Measurements from ENCODE around the gene CHCT1. TPM values are rescaled to one million over a fixed set of nuclear protein-coding genes. Genes with fewer than 3 reads are reported as not detected.
"Not testable (repeated sequence)": the region's sequence is repeated elsewhere in the genome, so short reads cannot be mapped to it uniquely, and the experiment has no call there.

CHCT1 gene
- total RNA-seq, 1 donor from 2014 or later = not detected

DNA sequence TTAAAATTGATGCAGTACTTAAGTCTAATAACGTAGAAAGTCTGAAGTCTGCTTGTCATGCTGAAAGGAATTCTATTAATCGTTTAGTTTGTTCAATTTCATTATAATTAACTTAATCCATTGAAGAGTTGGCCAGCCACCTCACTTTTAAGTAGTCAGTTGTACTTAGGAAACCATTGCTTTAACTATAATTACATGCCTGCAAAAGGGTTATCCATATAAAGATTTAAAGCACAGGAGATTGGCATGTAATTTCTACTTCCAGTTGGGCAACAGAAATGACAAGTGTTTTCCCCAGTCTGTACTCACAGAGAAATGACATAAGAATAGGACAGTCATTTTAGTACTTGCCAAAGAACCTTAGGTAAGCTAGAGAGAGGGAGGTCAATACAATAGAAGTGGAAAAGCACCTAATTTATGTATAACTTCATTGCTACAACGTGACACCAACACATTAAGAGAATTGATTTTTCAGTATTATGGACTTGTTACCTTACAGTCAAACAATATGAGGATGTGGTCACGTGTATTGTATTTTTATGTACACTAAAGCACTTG is 26.7 kb upstream of the CHCT1 start:
- ATAC-seq (no peak), DNase-seq (ENCODE audit: low spot score) (no peak)
- intact Hi-C loops (cut with DNase I) = no loop called here

DNA sequence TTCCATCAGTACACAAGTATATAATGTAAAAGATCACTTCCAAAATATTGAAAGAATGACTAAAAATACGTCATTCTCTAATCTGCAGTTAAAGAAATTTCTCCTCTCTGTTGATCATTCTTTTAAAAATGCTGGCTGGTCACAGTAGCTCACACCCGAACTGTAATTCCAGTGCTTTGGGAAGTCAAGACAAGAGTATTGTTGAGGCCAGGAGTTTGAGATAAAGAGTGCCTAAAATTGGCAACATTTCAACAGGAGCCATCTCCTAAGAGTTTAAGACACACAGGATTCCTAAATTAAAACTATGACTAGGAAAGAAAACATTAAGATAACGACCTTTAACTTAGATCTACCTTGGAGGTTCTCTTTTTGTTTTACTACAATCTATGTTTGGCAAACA is 25.9 kb upstream of the CHCT1 start:
- DNase-seq (ENCODE audit: low spot score) (no peak), ATAC-seq (no peak)
- intact Hi-C loops (cut with DNase I) = no loop called here

- intact Hi-C loops (cut with DNase I) = no loop called here
- DNase-seq (ENCODE audit: low spot score) (no peak), ATAC-seq (no peak)
Observed at GRCh38 chr17:60398227-60398959, 23.9 kb upstream of the CHCT1 start.

GRCh38 chr17:60401819-60402218 is 20.5 kb upstream of the CHCT1 start:
- ATAC-seq (no peak), DNase-seq (ENCODE audit: low spot score) (no peak)
- intact Hi-C loops (cut with DNase I) = no loop called here

DNA sequence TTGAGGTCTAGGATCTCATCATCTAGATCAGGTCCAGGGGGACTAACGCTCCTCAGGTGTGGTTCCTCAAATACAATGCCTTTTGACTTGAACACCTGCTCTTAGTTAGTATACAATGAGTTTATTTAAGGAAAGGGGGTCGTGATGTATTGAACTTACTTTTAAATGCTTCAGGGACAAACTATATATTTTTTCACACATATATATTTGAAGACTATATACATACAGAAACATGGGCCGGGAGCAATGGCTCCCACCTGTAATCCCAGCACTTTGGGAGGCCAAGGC is 18.8 kb upstream of the CHCT1 start:
- no peak for DNase-seq (ENCODE audit: low spot score)
- intact Hi-C loops (cut with DNase I) = no loop called here
- ATAC-seq = no peak

GRCh38 chr17:60403962-60404361 is 18.3 kb upstream of the CHCT1 start:
- no peak for ATAC-seq

GRCh38 chr17:60406887-60407286 is 15.4 kb upstream of the CHCT1 start:
- ATAC-seq = no peak

More at GRCh38 chr17:60403962-60404361, 18.3 kb upstream of the CHCT1 start:
- DNase-seq (ENCODE audit: low spot score) = no peak
- intact Hi-C loops (cut with DNase I) = no loop called here

GRCh38 chr17:60410001-60410400 is 12.3 kb upstream of the CHCT1 start:
- no peak for DNase-seq (ENCODE audit: low spot score)
- ATAC-seq = no peak
- intact Hi-C loops (cut with DNase I) = no loop called here

More at GRCh38 chr17:60406887-60407286, 15.4 kb upstream of the CHCT1 start:
- intact Hi-C loops (cut with DNase I) = no loop called here
- no peak for DNase-seq (ENCODE audit: low spot score)

GRCh38 chr17:60412701-60413100 is 9.6 kb upstream of the CHCT1 start:
- no peak for DNase-seq (ENCODE audit: low spot score)
- no peak for ATAC-seq
- intact Hi-C loops (cut with DNase I) = no loop called here

- DNase-seq (ENCODE audit: low spot score) = no peak
- ATAC-seq = no peak
- intact Hi-C loops (cut with DNase I) = no loop called here
Observed at GRCh38 chr17:60415146-60415545, 7.1 kb upstream of the CHCT1 start.

- ATAC-seq (peak; percentile 54), DNase-seq (ENCODE audit: low spot score) (no peak)
- intact Hi-C loops (cut with DNase I) = no loop called here
Observed at GRCh38 chr17:60416368-60416925, 5.8 kb upstream of the CHCT1 start.

GRCh38 chr17:60419003-60419402 is 3.3 kb upstream of the CHCT1 start:
- intact Hi-C loops (cut with DNase I); ATAC-seq; DNase-seq (ENCODE audit: low spot score): not testable (repeated sequence)

GRCh38 chr17:60419875-60420274 is 2.4 kb upstream of the CHCT1 start:
- DNase-seq (ENCODE audit: low spot score); ATAC-seq; intact Hi-C loops (cut with DNase I): not testable (repeated sequence)

- intact Hi-C loops (cut with DNase I) = no loop called here
Observed at GRCh38 chr17:60421273-60422161, 772 bp upstream of the CHCT1 start.

GRCh38 chr17:60423865-60424264 is 1.6 kb downstream of the CHCT1 start:
- ATAC-seq (no peak), DNase-seq (ENCODE audit: low spot score) (no peak)
- intact Hi-C loops (cut with DNase I) = no loop called here

More at GRCh38 chr17:60421273-60422161, 772 bp upstream of the CHCT1 start:
- ATAC-seq = peak; percentile 95
- peak; percentile 85 for DNase-seq (ENCODE audit: low spot score)

DNA sequence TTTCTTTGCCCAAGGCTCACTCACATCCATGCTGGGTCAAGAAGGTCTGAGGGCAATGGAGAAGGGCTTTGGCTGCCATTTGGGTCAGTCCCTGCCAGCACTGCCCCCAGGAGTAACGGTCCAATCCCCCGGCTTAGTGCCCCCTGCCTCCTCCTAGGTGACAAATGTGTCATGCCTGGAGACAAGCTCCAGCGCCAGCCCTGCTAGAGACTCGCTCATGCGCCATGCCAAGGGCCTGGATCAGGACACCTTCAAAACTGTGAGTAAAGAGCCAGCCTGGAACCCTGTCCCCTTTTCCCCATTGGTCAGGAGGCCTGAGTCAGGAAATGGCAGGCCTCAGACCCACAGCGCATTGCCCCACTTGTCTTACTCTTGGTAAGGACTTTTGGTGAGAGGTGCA is 3.3 kb downstream of the CHCT1 start:
- no peak for DNase-seq (ENCODE audit: low spot score)
- intact Hi-C loops (cut with DNase I) = no loop called here
- no peak for ATAC-seq

DNA sequence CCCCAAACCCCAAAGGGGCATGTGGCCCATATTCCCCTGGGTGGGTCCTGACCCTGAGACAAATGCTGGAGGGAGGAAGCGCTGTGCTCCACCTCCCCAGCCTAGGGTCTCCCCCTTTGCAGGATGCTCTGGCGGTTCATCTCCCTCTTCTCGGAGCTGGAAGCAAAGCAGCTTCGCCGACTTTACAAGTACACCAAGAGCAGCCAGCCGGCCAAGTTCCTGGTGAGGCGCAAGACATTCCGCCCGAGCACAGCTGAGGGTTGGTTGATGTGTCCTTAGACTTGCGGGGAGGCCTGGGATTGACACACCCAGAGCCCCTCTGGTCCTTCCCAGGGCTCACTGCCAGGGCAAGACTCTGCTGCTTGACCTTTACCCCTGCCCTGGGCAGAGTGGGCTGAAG is 4.3 kb downstream of the CHCT1 start:
- intact Hi-C loops (cut with DNase I) = no loop called here
- no peak for ATAC-seq
- DNase-seq (ENCODE audit: low spot score) = no peak

DNA sequence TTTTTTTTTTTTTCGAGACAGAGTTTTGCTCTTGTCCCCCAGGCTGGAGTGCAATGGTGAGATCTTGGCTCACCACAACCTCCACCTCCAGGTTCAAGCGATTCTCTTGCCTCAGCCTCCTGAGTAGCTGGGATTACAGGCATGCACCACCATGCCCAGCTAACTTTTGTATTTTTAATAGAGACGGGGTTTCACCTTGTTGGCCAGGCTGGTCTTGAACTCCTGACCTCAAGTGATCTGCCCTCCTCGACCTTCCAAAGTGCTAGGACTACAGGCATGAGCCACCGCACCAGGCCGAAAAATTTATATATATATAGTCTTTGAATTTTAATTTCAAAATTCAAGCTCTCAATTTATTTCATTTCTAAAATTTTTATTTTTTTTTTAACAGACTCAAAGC is 6.2 kb downstream of the CHCT1 start:
- DNase-seq (ENCODE audit: low spot score); ATAC-seq; intact Hi-C loops (cut with DNase I): not testable (repeated sequence)

GRCh38 chr17:60430561-60430960 is 8.3 kb downstream of the CHCT1 start:
- DNase-seq (ENCODE audit: low spot score); ATAC-seq: not testable (repeated sequence)
- intact Hi-C loops (cut with DNase I) = loop anchor here (10.0 kb wide), 1 partner anchor 286 kb away; the partner anchor contains the start of gene CA4
